Coronary artery (tissue), 2 donors: ENCODE results near the gene SNX14.

Source experiments
- DNase-seq: peaks from one replicate; pipeline ENCODE4 v3.0.0-alpha.2; 2017; ENCODE audit warnings: low spot score
- H3K27ac ChIP-seq, 2 donors: fragments of 200-600 bp; sonication (generic); one replicate each; pipeline ENCODE4 v1.5.1; 2016 to 2019
- H3K4me3 ChIP-seq: fragments of 200-600 bp; sonication (generic); 2 replicates; pipeline ENCODE4 v1.5.1; 2016; ENCODE audit warnings: mild to moderate bottlenecking, moderate library complexity
- TF ChIP-seq, protein P1 (sequence below): fragments of 200-600 bp; sonication (generic); IDR thresholded peaks from one replicate; pipeline ENCODE4 v1.5.1; 2019; ENCODE audit warnings: antibody characterized with exemption

SNX14 gene

DNA sequence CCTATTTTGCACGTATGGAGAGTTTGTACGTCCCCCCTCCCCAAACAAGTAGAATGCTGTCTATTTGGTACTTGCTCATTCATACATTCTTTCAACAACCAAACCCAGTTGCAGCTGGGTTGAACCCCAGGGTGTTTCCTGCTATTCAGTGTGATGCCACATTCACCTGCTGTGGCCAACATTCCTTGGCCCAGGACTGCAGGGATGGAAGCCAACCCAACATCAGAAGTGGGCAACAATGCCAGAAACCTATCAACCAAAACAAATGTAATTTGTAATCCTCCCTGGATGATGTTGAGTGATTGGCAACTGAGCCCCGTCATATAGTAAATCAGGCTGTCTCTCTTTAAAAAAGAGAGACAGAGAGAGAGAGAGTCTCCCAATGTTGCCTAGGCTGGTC lies 134.9 kb downstream of the SNX14 start:
- H3K4me3 ChIP-seq: peak overlapping the region; percentile 8
- TF ChIP-seq, protein P1, sequence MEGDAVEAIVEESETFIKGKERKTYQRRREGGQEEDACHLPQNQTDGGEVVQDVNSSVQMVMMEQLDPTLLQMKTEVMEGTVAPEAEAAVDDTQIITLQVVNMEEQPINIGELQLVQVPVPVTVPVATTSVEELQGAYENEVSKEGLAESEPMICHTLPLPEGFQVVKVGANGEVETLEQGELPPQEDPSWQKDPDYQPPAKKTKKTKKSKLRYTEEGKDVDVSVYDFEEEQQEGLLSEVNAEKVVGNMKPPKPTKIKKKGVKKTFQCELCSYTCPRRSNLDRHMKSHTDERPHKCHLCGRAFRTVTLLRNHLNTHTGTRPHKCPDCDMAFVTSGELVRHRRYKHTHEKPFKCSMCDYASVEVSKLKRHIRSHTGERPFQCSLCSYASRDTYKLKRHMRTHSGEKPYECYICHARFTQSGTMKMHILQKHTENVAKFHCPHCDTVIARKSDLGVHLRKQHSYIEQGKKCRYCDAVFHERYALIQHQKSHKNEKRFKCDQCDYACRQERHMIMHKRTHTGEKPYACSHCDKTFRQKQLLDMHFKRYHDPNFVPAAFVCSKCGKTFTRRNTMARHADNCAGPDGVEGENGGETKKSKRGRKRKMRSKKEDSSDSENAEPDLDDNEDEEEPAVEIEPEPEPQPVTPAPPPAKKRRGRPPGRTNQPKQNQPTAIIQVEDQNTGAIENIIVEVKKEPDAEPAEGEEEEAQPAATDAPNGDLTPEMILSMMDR: no peak
- peak overlapping the region; percentile 56 to 84 for H3K27ac ChIP-seq
- no peak for DNase-seq

DNA sequence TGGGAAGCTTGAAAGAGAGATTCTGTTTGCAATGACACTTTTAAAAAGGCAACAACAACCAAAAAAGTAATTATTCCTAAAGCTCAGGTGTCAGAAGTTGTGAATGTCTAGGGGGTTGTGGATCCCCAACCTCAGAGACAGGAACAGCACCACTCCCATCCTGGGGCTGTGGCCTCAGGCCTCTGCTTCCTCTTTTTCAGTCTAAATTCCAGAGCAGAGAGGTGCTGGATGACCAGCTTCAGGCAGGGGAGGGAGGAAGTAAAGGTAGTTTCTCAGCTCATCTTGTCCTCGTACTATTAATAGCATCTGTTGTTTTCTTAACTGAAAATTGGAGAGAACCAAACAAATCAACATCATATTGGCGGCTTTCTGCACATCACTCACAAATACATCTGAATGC lies 135.5 kb downstream of the SNX14 start:
- DNase-seq: no peak
- H3K4me3 ChIP-seq: no peak overlapping the region
- TF ChIP-seq, protein P1: no peak
- H3K27ac ChIP-seq: peak overlapping the region; percentile 56 to 84

DNA sequence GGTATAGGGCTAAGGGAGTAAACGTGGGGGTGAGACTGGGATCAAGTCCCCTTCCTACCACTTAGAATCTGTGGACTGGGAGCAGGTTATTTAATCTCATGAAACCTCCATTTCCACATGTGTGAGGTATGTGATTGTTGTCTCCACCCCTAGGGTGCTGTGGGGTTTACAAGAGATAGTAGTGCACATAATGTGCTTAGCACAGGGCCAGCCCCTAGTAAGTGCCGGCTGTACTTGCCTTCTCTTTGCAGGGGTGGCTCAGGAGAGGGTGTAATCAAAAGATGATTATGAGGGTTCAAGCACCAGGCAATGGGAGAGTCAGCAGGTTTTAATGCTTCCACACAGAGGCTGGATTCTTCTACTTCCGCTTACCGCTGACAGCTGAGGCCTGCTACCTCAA lies 136.9 kb downstream of the SNX14 start:
- TF ChIP-seq, protein P1: no peak
- DNase-seq: no peak
- Histone ChIP-seq H3K4me3 (no peak overlapping the region), H3K27ac (peak overlapping the region in 1 of 2 donors; percentile 84)
